K562 (cell line): ENCODE results near the gene SERPINE1. TPM values are rescaled to one million over a fixed set of nuclear protein-coding genes. Genes with fewer than 3 reads are reported as not detected.

Experiments used
- CC2D1A ChIP-seq: fragments of 450-650 bp; IDR thresholded peaks from 2 replicates; pipeline ENCODE4 v1.6.1; 2017; ENCODE audit warnings: mild to moderate bottlenecking
- FIP1L1 ChIP-seq: fragments of 200-400 bp; formaldehyde crosslinking; IDR thresholded peaks from 2 replicates; pipeline ENCODE4 v1.6.1; 2018; ENCODE audit warnings: mild to moderate bottlenecking, low read depth, low read length; ENCODE audit not compliant: poor library complexity, severe bottlenecking
- GATAD2A ChIP-seq: fragments of 450-650 bp; IDR thresholded peaks from 2 replicates; pipeline ENCODE4 v1.6.1; 2017
- HLTF ChIP-seq: fragments of 450-650 bp; IDR thresholded peaks from 2 replicates; pipeline ENCODE4 v1.6.1; 2016
- KLF16 ChIP-seq: IDR thresholded peaks from 2 replicates; pipeline ENCODE4 v1.6.1; 2016; ENCODE audit warnings: antibody characterized with exemption
- PATZ1 ChIP-seq: fragments of 250-450 bp; sonication (Bioruptor Pico); IDR thresholded peaks from 2 replicates; pipeline ENCODE4 v1.5.0; 2020; ENCODE audit warnings: mild to moderate bottlenecking, borderline replicate concordance
- RAD21 ChIP-seq, 2 experiments: fragments of 250-450 bp in 1 of 2; fragments of 450-650 bp in 1 of 2; sonication (Bioruptor Pico) in 1 of 2; formaldehyde crosslinking in 1 of 2; IDR thresholded peaks in 1 of 2; conservative IDR thresholded peaks in 1 of 2; 2 replicates each; pipeline versions ENCODE4 v1.4.0 to v1.8.0; 2020 to 2022; ENCODE audit warnings: mild to moderate bottlenecking in 2 of 2, moderate library complexity in 1 of 2
- TEAD4 ChIP-seq, 2 experiments: sonication (generic) in 1 of 2; formaldehyde crosslinking in 1 of 2; IDR thresholded peaks; 2 replicates each; pipeline versions ENCODE4 v1.6.1 to v1.8.0; 2012 to 2022; ENCODE audit warnings: borderline replicate concordance in 1 of 2, inconsistent platforms in 1 of 2, low read length in 1 of 2, mild to moderate bottlenecking in 1 of 2, missing genetic modification reagents in 1 of 2
- TFAP4 ChIP-seq: sonication (generic); formaldehyde crosslinking; IDR thresholded peaks from 2 replicates; pipeline ENCODE4 v1.8.0; 2022; ENCODE audit warnings: missing genetic modification reagents, mild to moderate bottlenecking, moderate library complexity, borderline replicate concordance
- U2AF1 ChIP-seq: fragments of 200-400 bp; formaldehyde crosslinking; optimal IDR thresholded peaks from 2 replicates; pipeline ENCODE3; 2017; ENCODE audit warnings: mild to moderate bottlenecking, low read depth, low read length, moderate library complexity
- UBTF ChIP-seq, 2 experiments: IDR thresholded peaks; 2 replicates each; pipeline ENCODE4 v1.6.1; 2012; ENCODE audit warnings: improper control_type of control experiment in 2 of 2, low read depth in 2 of 2, low read length in 2 of 2, borderline replicate concordance in 1 of 2
- ZBTB11 ChIP-seq, 3 experiments: fragments of 200-800 bp in 1 of 3; fragments of 250-450 bp in 1 of 3; fragments of 450-650 bp in 1 of 3; sonication (Bioruptor Pico) in 1 of 3; sonication (Bioruptor generic) in 1 of 3; formaldehyde crosslinking in 1 of 3; IDR thresholded peaks; 2 replicates each; pipeline versions ENCODE4 v1.6.1 to v1.8.0; 2016 to 2022; ENCODE audit warnings: mild to moderate bottlenecking in 2 of 3, missing genetic modification characterization in 2 of 3, missing compliant biosample characterization in 1 of 3, moderate library complexity in 1 of 3
- ZKSCAN8 ChIP-seq: fragments of 200-800 bp; sonication (Bioruptor generic); IDR thresholded peaks from 2 replicates; pipeline ENCODE4 v1.6.1; 2016; ENCODE audit warnings: missing genetic modification characterization, missing compliant biosample characterization
- ZNF23 ChIP-seq: fragments of 250-450 bp; sonication (Bioruptor Pico); IDR thresholded peaks from 2 replicates; pipeline ENCODE4 v1.4.0; 2020; ENCODE audit warnings: mild to moderate bottlenecking
- ZNF511 ChIP-seq: sonication (generic); formaldehyde crosslinking; IDR thresholded peaks from 2 replicates; pipeline ENCODE4 v1.8.0; 2022; ENCODE audit warnings: mild to moderate bottlenecking, missing genetic modification reagents
- ZNF589 ChIP-seq: fragments of 200-800 bp; sonication (Bioruptor generic); IDR thresholded peaks from 2 replicates; pipeline ENCODE4 v1.6.1; 2016; ENCODE audit warnings: low read depth, missing genetic modification characterization, missing compliant biosample characterization
- ZNF699 ChIP-seq: fragments of 250-450 bp; sonication (Bioruptor Pico); IDR thresholded peaks from 2 replicates; pipeline ENCODE4 v1.8.0; 2021; ENCODE audit warnings: mild to moderate bottlenecking, moderate library complexity; ENCODE audit not compliant: insufficient replicate concordance
- polyA plus RNA-seq, 8 experiments: library from polyadenylated mRNA; depleted of rRNA in 4 of 8; stranded (reverse) in 5 of 8; unstranded in 3 of 8; fragments of >200 nt; fragmentation: Nextera tagmentation in 2 of 8; fragmentation: Illumina TruSeq in 1 of 8; extraction: Ambion mirVana in 2 of 8; extraction: Trizol in 1 of 8; gene quantifications; 2 replicates each; pipeline versions ENCODE4 v1.2.1 to v1.2.3, GENCODE V29; 2011 to 2014; ENCODE audit warnings: inconsistent platforms in 1 of 8, missing spikeins in 1 of 8
- total RNA-seq, 7 experiments: library from RNA; depleted of rRNA in 6 of 7; stranded (reverse); fragments of >200 nt in 6 of 7; fragmentation: Illumina TruSeq in 2 of 7; extraction: Trizol in 2 of 7; gene quantifications; 2 replicates each; pipeline versions ENCODE4 v1.2.1 to v1.2.3, GENCODE V29; 2011 to 2021; ENCODE audit warnings: low replicate concordance in 1 of 7

SERPINE1 gene
- total and polyA plus RNA-seq, 9 of the 15 experiments (the other 6 are each of a cell fraction or from before 2014, with no cell fraction given): 0.22 to 4.8 (median 0.91) TPM

GRCh38 chr7:101094791-101095375 lies 32.0 kb upstream of the SERPINE1 start (continued):
- TF ChIP-seq PATZ1 (CRISPR knock-in tag): no peak
- peak; percentile 71; the same call in 1 of the 2 replicates for TF ChIP-seq CC2D1A
- TF ChIP-seq ZNF23 (CRISPR knock-in tag): no peak
- TF ChIP-seq TFAP4 (CRISPR knock-in tag): peak; percentile 49; the same call in 1 of the 2 replicates
- no peak for TF ChIP-seq ZBTB11 (CRISPR knock-in tag; IDR thresholded peaks at IDR 0.05)
- TF ChIP-seq ZNF511: 0 out of 2 replicates have a peak, but pooled peaks have one; percentile 20
- no peak for TF ChIP-seq ZNF589 (CRISPR knock-in tag)
- peak; percentile 43 to 64 for TF ChIP-seq RAD21 (CRISPR knock-in tag; conservative IDR thresholded peaks at IDR 0.05 in 1 of 2, IDR thresholded peaks at IDR 0.05 in 1 of 2)
- no peak for TF ChIP-seq UBTF (IDR thresholded peaks at IDR 0.05; ENCODE audit: borderline replicate concordance in 1 of 2, low read depth in 2 of 2, low read length in 2 of 2)
- no peak for TF ChIP-seq ZKSCAN8 (CRISPR knock-in tag)
- no peak for TF ChIP-seq U2AF1
- peak; percentile 89; the same call in 1 of the 2 replicates for TF ChIP-seq HLTF
- TF ChIP-seq ZNF699 (CRISPR knock-in tag): no peak
- no peak for TF ChIP-seq FIP1L1
- peak; percentile 66 for TF ChIP-seq KLF16
- peak; percentile 28; the same call in 1 of the 2 replicates for TF ChIP-seq TEAD4 (IDR thresholded peaks at IDR 0.05; ENCODE audit: low read length)
- no peak for TF ChIP-seq TEAD4 (CRISPR knock-in tag; IDR thresholded peaks at IDR 0.05; ENCODE audit: borderline replicate concordance)
- no peak for TF ChIP-seq GATAD2A
